Measurements from ENCODE around the gene OPN1LW.
A peak's percentile ranks its signal among the peaks of the same experiment; 100 is the strongest.
"Not testable (repeated sequence)": the region's sequence is repeated elsewhere in the genome, so short reads cannot be mapped to it uniquely, and the experiment has no call there.

OPN1LW gene

DNA sequence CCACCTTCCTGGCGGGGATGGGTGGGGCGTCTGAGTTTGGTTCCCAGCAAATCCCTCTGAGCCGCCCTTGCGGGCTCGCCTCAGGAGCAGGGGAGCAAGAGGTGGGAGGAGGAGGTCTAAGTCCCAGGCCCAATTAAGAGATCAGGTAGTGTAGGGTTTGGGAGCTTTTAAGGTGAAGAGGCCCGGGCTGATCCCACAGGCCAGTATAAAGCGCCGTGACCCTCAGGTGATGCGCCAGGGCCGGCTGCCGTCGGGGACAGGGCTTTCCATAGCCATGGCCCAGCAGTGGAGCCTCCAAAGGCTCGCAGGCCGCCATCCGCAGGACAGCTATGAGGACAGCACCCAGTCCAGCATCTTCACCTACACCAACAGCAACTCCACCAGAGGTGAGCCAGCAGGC is at the start of gene OPN1LW:
OPN1LW (plus strand) TSS at position 234 of the 400 bp plus-strand sequence; CDS start at position 275, 41 bp downstream.
- DNase-seq (ENCODE audit: low spot score): not testable (repeated sequence)

DNA sequence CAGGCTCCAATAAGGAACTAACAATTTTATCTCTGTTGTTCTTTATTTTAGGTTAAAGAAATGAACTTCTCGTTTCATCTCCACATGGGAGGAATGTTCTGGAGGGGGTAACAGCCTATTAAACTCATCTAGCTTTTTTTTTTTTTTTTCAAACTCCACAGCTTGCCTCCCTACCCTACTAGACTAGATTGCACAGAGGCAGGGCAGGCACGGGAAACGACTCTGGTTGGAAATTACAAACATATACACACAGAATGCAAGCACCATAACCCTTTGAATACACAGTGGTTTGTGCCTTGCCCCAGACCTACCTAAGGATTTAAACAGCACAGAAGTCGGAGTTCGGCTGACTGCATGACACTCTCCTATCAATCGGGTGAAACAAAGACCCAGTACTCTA is 49.2 kb upstream of the OPN1LW start:
- DNase-seq (ENCODE audit: low spot score): no peak

DNA sequence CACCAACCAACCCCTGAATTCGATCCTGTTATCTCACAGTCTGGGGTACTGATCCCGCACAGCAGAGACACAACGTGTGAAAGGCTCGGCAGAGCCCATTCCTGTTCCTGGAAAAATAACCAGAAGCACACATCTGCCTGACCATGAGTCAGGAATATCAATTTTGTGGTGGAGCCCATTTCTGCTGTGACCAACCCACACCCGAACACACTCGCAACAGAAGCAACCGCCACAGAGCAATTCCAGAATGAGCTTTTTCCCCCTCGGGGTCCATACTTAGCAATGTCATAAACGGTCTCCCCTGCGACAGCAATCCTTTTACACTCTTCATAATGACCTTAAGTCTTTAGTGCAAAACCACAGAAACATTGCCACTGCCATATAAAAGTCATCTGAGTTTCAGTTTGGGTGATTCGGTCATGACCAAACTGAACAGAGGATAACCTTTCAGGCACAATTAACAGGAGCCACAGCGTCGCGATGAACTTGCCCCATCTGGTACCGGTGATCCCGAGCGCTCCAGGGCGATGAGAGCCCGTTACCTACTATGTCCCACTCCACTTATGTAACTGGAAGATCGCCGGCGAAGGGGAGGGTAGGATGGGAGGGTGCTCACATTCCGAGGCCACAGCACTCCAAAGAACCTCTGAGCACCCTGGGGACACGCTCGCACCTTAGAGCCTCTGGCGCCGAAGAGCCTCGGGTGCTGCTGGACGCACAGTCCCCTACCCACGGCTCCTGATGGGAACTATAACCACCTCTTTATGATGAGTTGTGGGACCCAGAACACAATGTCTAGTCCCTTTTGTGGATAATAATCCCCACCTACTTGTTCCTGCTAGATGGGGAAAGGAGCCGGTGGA is 47.7 kb upstream of the OPN1LW start:
- DNase-seq (ENCODE audit: low spot score): peak; percentile 9

DNA sequence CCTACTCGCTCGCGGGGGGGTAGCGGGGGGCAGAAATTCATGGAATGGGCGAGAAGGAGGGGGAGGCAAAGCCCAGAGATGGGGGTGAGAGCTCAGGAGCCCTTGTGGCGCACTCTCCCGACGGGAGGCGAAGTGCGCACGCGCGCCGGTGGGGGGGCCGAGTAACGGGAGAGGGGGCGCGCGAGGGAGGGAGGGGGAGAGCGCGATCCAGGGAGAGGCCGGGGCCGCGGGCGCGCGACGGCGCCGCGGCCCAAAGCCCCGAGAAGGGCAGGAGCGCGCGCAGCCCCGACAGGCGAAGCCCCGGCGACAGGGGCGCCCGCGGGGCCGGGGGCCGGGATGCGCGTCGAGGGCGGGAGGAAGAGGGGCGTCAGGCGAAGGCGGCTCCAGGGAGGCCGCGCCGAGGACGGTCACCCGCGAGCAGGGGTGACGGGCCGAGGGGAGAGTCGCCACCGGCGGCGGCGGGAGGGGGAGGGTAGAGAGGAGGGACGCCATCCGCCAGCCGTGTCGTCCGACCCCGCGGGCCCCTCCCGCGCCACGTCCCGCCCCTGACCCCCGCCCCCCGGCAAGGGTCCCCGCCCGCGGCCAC is 46.9 kb upstream of the OPN1LW start:
- peak; percentile 71 for DNase-seq (ENCODE audit: low spot score)

DNA sequence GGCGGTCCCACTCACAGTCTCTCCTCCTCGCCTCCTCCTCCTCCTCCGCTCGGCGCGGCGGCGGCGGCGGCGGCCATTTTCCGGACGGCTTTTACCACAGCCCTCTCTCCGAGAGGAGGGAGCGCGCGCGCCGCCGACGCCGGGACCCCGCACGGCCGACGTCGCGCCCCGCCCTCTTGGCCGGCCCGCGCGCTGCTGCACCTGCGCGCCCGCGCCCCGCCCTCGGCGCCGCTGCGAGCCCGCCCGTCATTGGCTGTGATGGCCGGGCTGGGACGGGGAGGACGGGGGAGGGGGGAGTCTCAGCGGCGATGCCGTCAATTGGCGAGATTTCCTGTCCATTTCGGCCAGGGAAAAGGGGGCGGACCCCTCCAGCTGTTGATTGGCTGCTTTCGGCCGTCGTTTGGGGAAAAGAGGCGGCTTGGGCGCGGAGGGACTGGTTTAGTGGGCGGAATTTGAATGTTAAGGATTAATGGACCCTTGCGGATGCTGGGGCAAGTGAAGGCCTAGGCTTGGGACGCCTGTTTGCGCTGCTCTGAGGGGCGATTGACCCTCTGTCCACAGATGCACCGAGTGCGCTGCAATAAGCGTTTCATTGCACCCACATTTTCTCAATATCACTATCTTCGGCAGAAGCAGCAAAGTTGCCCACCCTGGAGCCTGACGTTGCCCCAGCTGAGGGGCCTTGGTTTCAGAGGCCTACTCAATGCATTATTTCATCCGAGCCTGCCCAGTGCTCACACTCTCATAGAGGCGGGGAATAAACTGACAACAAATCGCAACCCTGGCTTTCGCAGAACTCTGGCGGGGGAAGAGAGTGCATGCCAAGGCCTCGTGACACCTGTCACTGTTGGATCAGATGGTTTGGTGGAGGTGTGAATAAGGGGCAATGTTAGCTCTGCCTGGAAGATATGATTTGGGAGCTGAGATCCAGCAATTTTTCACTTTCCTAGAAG is 46.2 kb upstream of the OPN1LW start, which contains the start of gene MECP2:
MECP2 (minus strand) TSS at position 129 of the 953 bp plus-strand sequence.
- DNase-seq (ENCODE audit: low spot score): peak; percentile 90

DNA sequence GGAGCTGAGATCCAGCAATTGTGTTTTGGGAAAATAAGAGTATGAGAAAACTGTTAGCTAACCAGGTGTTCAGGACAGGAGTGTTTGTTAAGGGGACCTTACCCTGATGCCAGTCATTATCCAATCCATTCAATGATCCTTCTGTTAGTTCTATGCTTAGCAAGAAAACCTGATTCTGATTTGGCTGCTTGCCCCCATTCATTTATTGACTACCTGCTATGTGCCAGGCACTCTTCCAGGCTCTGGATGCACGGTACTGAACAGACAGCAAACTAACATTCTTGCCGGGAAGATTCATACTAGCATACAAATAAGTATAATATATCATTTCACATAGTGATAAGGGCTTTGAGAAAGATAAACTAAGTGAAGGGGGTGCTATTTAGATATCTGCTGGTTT is 45.5 kb upstream of the OPN1LW start:
- no peak for DNase-seq (ENCODE audit: low spot score)

DNA sequence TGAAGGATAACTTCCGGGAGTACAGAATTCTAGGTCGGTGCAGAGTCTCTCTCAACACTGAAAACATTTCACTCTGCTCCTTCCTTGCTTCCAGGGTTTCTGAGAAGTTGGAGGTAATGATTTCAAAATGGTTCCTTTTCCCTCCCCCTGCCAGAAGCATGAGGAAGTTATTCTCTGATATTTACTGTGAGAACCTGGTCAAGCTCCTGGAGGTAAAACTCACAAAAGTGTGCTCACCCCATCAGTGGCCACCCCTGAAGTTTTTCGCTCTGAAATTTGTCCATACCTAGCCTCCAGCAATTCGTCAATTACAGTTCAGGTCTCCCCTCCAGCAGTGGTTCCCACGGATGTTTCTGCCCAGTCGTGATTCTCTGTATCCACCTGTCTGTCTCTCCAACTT is 30.3 kb upstream of the OPN1LW start:
- DNase-seq (ENCODE audit: low spot score): no peak

DNA sequence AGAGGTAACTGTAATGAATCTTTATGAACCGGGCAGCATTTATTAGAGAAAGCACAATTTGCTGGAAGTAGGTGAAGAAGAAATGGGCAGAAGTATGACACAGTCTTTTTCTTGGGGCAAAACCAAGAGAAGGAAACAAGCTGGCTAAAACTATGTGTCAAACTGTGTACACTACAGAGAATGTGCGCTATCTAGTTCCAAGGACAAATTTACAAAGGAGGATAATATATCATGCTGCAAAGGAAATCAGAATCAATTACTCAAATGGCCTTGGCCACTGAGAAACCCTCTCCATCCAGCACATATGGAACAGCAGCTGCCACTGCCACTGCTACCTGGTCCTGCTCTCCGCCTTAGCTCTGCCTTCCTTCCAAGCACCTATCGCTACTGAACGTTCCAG is 29.4 kb upstream of the OPN1LW start:
- DNase-seq (ENCODE audit: low spot score): no peak

DNA sequence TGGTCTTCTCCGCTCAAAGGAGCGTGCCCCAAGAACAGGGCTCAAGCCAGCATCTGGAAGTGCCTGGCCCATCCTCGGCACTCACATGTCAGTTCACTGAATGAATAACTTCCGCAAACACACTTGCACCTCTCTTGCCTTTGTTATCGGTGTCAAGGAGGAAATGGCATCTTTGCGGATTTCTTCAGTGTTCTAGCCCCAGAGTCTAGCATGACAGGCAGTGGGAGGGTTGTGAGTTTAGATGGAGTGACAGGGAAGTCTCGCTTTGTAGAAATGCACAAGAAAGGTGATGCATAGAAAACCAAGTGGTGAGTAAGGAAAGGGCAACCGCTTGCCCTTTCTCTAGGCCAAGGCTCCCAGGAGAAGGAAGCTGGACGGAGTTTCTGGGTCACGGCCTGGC is 29.0 kb upstream of the OPN1LW start:
- DNase-seq (ENCODE audit: low spot score): no peak

DNA sequence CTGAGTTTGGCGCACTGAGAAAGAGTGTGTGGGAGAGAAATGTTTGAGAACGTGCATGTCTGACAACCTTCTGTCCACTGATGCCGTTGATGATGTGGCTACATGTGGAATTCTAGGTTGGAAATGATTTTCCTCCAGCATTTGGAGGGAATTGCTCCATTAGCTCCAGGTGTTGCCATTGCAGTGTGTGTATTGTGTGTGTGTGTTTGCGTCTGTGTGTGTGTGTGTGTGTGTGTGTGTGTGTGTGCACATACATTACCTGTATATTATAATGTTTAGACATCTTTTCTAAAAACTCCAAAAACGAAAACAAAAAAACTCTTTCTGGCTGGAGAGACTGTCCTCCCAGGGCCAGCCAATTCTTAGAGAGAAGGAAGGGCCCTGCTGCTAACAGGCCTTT is 28.3 kb upstream of the OPN1LW start:
- DNase-seq (ENCODE audit: low spot score): no peak

DNA sequence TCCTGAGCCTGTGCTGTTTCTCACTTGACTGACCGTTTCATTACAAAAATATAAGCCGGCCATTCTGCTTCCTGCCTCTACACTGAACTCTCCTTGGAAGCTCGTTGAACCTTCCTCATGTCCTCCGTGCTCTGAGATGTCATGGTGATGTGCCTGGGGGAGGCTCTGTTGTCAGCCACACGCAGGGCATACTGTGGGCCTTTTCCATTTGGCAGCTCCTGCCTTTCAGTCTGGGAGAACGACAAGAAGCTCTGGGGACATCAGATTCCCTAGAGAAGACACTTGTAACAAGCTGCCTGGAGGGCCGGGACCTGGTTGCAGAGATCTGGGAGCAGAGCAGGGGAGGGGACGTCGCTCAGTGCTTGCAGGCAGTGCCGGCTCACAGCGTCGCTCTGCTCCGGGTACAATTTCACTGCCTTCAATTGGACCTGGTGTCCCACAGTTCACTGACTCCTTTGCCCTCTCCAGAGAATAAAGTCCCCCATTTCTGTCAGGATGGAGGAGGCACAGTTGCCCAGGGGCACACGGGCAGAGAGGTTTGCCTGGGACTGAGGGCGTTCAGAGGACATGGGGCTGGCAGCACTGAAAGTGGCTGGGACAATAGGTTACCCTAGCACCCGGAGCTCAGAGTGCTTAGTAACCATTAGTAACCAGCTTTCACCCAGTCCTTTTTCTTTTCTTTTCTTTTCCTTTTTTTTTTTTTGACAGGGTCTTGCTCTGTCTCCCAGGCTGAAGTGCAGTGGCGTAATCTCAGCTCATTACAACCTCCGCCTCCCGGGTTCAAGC is 27.4 kb upstream of the OPN1LW start:
- DNase-seq (ENCODE audit: low spot score): no peak

DNA sequence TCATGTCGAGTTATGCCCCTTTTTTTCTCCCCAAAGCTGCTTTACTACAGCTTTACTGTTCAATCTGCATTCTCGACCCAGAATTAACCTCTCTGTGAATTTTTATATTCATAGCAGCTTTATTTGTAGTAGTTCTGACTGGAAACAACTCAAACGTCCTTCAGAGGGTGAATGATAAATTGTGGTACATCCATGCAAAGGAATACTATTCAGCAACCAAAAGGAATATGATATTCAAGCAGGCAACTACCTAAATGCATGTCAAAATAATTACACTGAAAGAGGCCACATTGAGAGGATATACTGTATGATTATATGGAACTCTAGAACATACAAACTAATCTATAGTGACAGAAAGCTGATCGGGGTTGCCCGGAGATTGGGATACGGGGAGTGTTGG is 26.5 kb upstream of the OPN1LW start:
- DNase-seq (ENCODE audit: low spot score): no peak

DNA sequence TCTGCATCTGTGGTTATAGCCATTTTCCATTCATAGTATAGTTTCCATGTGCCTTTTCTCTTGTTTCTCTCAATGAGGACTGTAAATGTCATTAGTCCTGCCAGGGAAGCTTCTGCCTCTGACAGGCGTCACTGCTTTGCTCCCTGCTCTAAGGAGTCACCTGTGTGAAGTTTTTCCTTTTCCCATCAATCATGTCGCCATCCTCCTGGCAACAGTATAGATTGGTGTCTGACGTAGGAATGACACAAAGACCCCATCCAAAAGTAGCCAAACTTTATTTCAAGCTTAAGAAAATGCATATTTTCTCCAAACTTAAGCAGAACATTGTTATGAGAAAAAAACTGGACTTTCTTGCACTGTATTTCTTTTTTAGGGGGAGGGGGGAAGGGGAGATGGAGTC is 23.5 kb upstream of the OPN1LW start:
- DNase-seq (ENCODE audit: low spot score): no peak

DNA sequence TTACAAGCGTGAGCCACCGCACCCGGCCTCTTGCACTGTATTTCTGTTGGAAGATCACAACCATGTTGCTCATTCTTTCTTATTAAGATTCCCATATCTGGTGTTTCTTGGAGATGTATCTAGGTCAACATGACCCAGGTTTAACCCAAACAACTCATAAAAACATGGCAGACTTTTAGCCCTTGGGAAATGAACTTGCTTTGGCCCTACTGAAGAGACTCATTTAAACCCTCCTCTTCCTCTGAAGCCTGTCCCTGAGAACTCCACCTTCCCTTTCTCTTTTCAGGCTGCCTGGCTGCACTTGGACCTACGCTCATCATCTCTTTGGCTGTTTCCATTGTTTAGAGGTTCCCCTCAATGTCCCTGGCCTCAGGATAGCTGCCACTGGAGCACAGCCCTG is 22.8 kb upstream of the OPN1LW start:
- no peak for DNase-seq (ENCODE audit: low spot score)

DNA sequence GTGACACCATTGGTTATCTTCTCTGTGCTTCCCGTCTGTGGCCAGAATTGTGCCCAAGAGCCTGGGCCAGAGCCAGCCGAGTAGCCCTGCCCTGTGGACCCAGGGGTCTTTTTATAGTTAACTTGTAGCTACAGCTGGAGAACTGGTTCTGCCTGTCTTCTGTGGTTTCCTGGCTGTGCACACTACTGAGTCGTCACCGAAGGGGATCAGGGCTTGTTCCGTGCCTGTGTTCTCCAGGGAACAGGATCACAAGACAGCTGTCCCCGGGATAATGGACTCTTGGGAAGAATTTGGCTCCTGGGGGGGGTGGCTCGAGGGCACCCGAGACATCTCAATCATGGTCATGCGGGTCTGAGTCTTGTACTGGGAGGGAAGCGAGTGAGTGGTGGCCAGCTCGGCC is 22.1 kb upstream of the OPN1LW start:
- no peak for DNase-seq (ENCODE audit: low spot score)

DNA sequence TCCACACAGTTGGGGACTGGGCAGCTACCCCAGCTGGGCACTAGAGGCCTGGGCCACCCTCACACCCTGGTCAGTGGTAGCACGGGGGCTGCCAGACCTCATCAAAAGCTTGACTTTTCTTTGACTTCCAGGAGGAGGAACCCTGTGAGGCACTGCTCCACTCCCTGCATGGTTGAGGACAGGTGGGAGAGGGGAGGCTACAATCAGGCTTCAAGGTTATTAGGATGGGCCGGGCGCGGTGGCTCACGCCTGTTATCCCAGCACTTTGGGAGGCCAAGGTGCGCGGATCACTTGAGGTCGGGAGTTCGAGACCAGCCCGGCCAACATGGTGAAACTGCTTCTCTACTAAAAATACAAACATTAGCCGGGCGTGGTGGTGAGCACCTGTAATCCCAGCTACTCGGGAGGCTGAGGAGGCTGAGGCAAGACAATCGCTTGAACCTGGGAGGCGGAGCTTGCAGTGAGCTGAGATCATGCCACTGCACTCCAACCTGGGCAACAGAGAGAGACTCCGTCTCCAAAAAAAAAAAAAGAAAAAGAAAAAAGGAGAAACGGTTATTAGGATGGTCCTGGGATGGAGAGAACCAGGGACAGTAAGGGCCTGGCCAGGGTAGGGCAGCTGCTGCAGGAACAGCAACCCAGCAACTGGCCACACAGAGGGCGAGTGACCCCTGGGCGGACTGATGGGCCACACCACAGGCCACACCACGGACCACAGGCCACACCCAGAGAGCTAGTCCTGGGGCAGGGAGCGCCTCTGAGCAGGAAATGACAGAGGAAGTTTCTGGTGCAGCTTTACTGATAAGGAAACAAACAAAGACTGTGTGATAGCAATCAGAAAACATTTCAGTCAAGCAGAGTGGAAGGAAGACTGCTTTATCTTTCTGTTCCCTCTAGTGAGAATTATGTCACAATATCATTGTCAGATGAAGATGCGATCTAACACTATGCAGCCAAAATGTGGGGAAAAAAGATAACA is 20.5 kb upstream of the OPN1LW start:
- DNase-seq (ENCODE audit: low spot score): no peak

DNA sequence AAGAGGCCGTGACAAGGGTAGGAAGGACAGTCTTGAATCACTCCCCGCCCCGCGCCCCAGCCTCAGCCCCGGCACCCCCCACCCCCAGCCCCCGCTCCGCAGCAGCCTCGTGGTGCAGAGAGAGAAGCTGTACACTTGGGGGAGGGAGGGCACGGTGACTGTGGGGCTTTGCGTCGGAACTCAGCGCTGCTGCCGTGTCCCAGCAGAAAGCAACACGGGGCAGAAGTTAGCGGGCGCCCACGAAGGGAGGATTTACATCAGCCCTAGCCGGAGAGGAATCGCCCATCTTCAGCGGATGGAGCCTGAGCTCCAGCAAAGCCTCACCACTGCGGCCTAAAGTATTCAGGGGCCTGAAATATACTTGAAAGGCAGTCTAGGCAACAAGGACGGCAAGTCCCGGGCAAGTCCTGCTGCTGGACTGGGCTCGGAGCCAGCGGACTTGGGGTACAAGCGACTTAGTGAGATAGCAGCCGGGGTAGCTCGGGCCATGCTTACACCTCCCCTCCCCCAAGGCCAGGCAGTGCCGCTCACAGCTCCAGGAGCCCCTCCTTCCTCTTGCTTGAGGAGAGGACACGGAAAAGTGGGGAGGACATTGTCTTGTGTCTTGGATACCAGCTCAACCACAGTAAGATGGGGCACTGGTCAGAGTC is 18.5 kb upstream of the OPN1LW start:
- no peak for DNase-seq (ENCODE audit: low spot score)

DNA sequence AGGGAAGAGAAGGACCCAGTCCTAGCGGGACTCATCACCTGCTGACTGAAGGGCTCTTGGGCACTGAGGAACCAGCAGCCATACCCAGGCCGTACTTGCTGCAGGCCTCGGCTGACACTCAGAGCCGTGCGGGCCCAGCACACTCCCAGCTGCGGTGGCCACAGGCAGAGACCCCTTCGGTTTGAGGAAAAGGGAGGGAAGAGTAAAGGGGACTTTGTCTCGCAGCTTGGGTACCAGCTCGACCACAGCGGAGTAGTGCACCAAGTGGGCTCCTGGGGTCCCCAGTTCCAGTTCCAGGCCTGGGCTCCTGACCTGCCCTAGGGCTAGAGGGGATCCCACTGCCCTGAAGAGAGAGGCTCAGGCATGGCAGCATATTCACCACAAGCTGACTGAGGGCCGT is 17.9 kb upstream of the OPN1LW start:
- DNase-seq (ENCODE audit: low spot score): no peak

DNA sequence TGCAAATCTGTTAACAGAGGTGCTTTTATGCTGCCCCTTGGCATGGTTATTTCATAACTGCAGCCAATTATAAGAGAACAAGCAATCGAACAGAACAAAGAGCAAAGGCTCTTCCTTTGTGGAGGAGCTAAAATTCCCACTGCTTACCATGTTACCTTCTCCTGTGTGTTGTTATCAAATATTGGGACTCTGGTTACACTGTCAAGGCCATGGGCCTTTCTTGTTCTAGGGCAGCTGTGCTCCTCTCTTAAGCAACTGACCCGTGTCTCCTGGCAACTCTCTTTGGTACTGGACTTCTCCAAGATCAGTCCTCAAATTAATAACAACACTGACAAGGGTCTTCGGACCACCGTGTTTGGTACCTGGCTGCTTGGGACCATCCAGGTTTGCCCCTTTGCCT is 12.1 kb upstream of the OPN1LW start:
- DNase-seq (ENCODE audit: low spot score): no peak

DNA sequence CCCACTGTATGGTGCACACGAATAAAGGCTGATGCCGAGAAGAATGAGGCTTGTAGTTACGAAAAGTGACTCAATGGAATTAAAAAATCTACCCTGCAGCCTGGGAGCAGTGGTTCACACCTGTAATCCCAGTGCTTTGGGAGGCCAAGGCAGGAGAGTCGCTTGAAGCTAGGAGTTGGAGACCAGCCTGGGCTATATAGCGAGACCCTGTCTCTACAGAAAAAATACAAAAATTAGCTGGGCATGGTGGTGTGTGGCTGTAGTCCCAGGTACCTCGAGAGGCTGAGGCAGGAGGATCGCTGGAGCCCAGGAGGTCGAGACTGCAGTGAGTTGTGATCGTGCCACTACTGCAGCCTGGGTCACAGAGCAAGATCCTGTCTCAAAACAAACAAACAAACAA is 11.7 kb upstream of the OPN1LW start:
- DNase-seq (ENCODE audit: low spot score): no peak

Measured in NAMALWA (cell line).